Tibial nerve (tissue), 4 donors: ENCODE results near the gene NOD2. TPM values are rescaled to one million over a fixed set of nuclear protein-coding genes. Genes with fewer than 3 reads are reported as not detected.

Experiments used
- DNase-seq, 2 donors: peaks; one replicate each; pipeline ENCODE4 v3.0.0-alpha.2; 2019; ENCODE audit warnings: low spot score in 2 of 2
- H3K27ac ChIP-seq, 4 donors: fragments of 200-600 bp; sonication (generic) in 3 of 4; one replicate each; pipeline ENCODE4 v1.5.1; 2017 to 2019; ENCODE audit warnings: mild to moderate bottlenecking in 1 of 4
- H3K27me3 ChIP-seq, 2 donors: fragments of 200-600 bp; sonication (generic) in 1 of 2; one replicate each; pipeline versions ENCODE4 v1.5.1 to v1.6.0; 2017 to 2019
- H3K36me3 ChIP-seq, 3 donors: fragments of 200-600 bp; sonication (generic); one replicate each; pipeline ENCODE4 v1.5.1; 2018 to 2019
- H3K4me1 ChIP-seq, 4 donors: fragments of 200-600 bp; sonication (generic) in 3 of 4; one replicate each; pipeline ENCODE4 v1.5.1; 2017 to 2019
- H3K4me3 ChIP-seq, 4 donors: fragments of 200-600 bp; sonication (generic) in 3 of 4; one replicate each; pipeline ENCODE4 v1.5.1; 2017 to 2019; ENCODE audit warnings: mild to moderate bottlenecking in 1 of 4, moderate library complexity in 1 of 4
- H3K9me3 ChIP-seq, 4 donors: fragments of 200-600 bp; sonication (generic) in 3 of 4; one replicate each; pipeline ENCODE4 v1.5.1; 2017 to 2019
- CTCF ChIP-seq, 5 experiments: fragments of 200-600 bp in 3 of 5; fragments of 450-650 bp in 2 of 5; sonication (generic) in 3 of 5; IDR thresholded peaks; one replicate each; pipeline ENCODE4 v1.5.1; 2016 to 2019; ENCODE audit warnings: antibody characterized with exemption in 5 of 5, mild to moderate bottlenecking in 3 of 5, moderate library complexity in 2 of 5
- EP300 ChIP-seq, 2 donors: sonication (generic); formaldehyde crosslinking; IDR thresholded peaks; one replicate each; pipeline ENCODE4 v1.6.1; 2017; ENCODE audit warnings: antibody characterized with exemption in 2 of 2, mild to moderate bottlenecking in 1 of 2
- POLR2A ChIP-seq, 2 donors: fragments of 450-650 bp; IDR thresholded peaks; one replicate each; pipeline ENCODE4 v1.6.1; 2017; ENCODE audit warnings: antibody characterized with exemption in 2 of 2, mild to moderate bottlenecking in 2 of 2, moderate library complexity in 2 of 2
- WGBS, 2 donors: methylation state at CpG; one replicate each; pipeline ENCODE4 v1.1.5; 2018; 5-methylcytosine and 5-hydroxymethylcytosine counted together
- total RNA-seq, 4 donors: library from RNA; depleted of rRNA; stranded (reverse); fragments of >200 nt; gene quantifications; one replicate each; pipeline ENCODE4 v1.1.0, GENCODE V29; 2016

Gene NOD2
- total RNA-seq, 4 donors from 2014 or later, result 1.3 to 10.2 (median 2.7) TPM

- no peak for DNase-seq
- no peaks in the 10 kb centered on the region for H3K9me3 ChIP-seq
- WGBS, 2 donors, result 56 to 60% methylated on average over 3 of the region's 3 CpGs
- TF ChIP-seq EP300 (IDR thresholded peaks at IDR 0.05) (no peak), CTCF (IDR thresholded peaks at IDR 0.05) (no peak), POLR2A (IDR thresholded peaks at IDR 0.05) (no peak)
- no peaks in the 10 kb centered on the region for H3K27me3 ChIP-seq
- peaks cover 0 to 62% (median 22%) of the 10 kb centered on the region in 4 donors for H3K4me1 ChIP-seq
- peak overlapping the region; percentile 88 to 97 (median 96) for H3K27ac ChIP-seq
- peaks cover 0 to 8% (median 0%) of the 10 kb centered on the region in 3 donors for H3K36me3 ChIP-seq
- peak overlapping the region in 2 of 4 donors; percentile 73 to 99 for H3K4me3 ChIP-seq
Observed at GRCh38 chr16:50743581-50744225, 50.3 kb downstream of the NOD2 start.

GRCh38 chr16:50744881-50745280, 51.5 kb downstream of the NOD2 start:
- H3K9me3 ChIP-seq, result no peaks in the 10 kb centered on the region
- H3K27me3 ChIP-seq, result no peaks in the 10 kb centered on the region
- TF ChIP-seq POLR2A (IDR thresholded peaks at IDR 0.05) (no peak), CTCF (IDR thresholded peaks at IDR 0.05) (no peak), EP300 (IDR thresholded peaks at IDR 0.05) (no peak)
- H3K4me1 ChIP-seq, result peaks cover 0 to 62% (median 22%) of the 10 kb centered on the region in 4 donors
- no peak overlapping the region for H3K4me3 ChIP-seq
- H3K27ac ChIP-seq, result peak overlapping the region in 2 of 4 donors; percentile 97
- peaks cover 0 to 12% (median 0%) of the 10 kb centered on the region in 3 donors for H3K36me3 ChIP-seq
- DNase-seq, result no peak
- 59% methylated on average over 3 of the region's 3 CpGs for WGBS, 2 donors

- Histone ChIP-seq H3K36me3 (peaks cover 0 to 14% (median 0%) of the 10 kb centered on the region in 3 donors), H3K27me3 (no peaks in the 10 kb centered on the region), H3K9me3 (no peaks in the 10 kb centered on the region), H3K4me1 (peaks cover 0 to 68% (median 22%) of the 10 kb centered on the region in 4 donors), H3K27ac (peak overlapping the region in 1 of 4 donors; percentile 19), H3K4me3 (no peak overlapping the region)
- TF ChIP-seq POLR2A (IDR thresholded peaks at IDR 0.05) (no peak), EP300 (IDR thresholded peaks at IDR 0.05) (no peak), CTCF (IDR thresholded peaks at IDR 0.05) (no peak)
- 89 to 94% methylated on average over 4 of the region's 4 CpGs for WGBS, 2 donors
- no peak for DNase-seq
Observed at GRCh38 chr16:50745940-50746339, 52.5 kb downstream of the NOD2 start.

- no peak for DNase-seq
- Histone ChIP-seq H3K4me3 (no peak overlapping the region), H3K27ac (peak overlapping the region in 1 of 4 donors; percentile 29), H3K27me3 (no peaks in the 10 kb centered on the region), H3K36me3 (peaks cover 0 to 14% (median 0%) of the 10 kb centered on the region in 3 donors), H3K9me3 (no peaks in the 10 kb centered on the region), H3K4me1 (peaks cover 0 to 68% (median 19%) of the 10 kb centered on the region in 4 donors)
- no peak for TF ChIP-seq POLR2A (IDR thresholded peaks at IDR 0.05)
- TF ChIP-seq CTCF (IDR thresholded peaks at IDR 0.05), result peak in 4 of 5 experiments; percentile 5 to 27 (median 19)
- 60 to 62% methylated on average over 7 of the region's 7 CpGs for WGBS, 2 donors
Observed at GRCh38 chr16:50747207-50747956, 54.0 kb downstream of the NOD2 start.

- Histone ChIP-seq H3K36me3 (peaks cover 0 to 38% (median 0%) of the 10 kb centered on the region in 3 donors), H3K27ac (no peak overlapping the region), H3K4me1 (peaks cover 0 to 30% (median 1%) of the 10 kb centered on the region in 4 donors), H3K27me3 (no peaks in the 10 kb centered on the region), H3K4me3 (no peak overlapping the region), H3K9me3 (no peaks in the 10 kb centered on the region)
- 81 to 86% methylated on average over 6 of the region's 6 CpGs for WGBS, 2 donors
- DNase-seq, result no peak
- TF ChIP-seq POLR2A (IDR thresholded peaks at IDR 0.05), result no peak
Observed at GRCh38 chr16:50751528-50751927, 58.1 kb downstream of the NOD2 start.
